ENCODE data around the gene FAM118B. TPM values are rescaled to one million over a fixed set of nuclear protein-coding genes. Genes with fewer than 3 reads are reported as not detected.

FAM118B gene
- total RNA-seq, 2 donors from 2014 or later, result 11.1 to 13.2 TPM

- no peak for DNase-seq
- H3K27ac Mint-ChIP-seq, result peak overlapping the region; percentile 17
- peaks cover 63% of the 10 kb centered on the region for H3K4me1 Mint-ChIP-seq (ENCODE audit: low read depth)
- ATAC-seq (replicated peaks in 1 of 2), result no peak
- peaks cover 0 to 4% of the 10 kb centered on the region in 2 donors for H3K36me3 Mint-ChIP-seq (ENCODE audit: insufficient read depth in 2 of 2)
- no peak overlapping the region for H3K4me3 Mint-ChIP-seq
- H3K27me3 Mint-ChIP-seq (ENCODE audit: low read depth), result no peaks in the 10 kb centered on the region
- no peaks in the 10 kb centered on the region for H3K9me3 Mint-ChIP-seq
These were observed 3.3 kb downstream of the FAM118B start for GRCh38 chr11:126214841-126215240.

- peak overlapping the region in 1 of 2 donors; percentile 49 for H3K4me3 Mint-ChIP-seq
- DNase-seq (no peak), ATAC-seq (replicated peaks in 1 of 2) (peak; percentile 73 to 79)
- peak overlapping the region; percentile 16 for H3K27ac Mint-ChIP-seq
- H3K36me3 Mint-ChIP-seq (ENCODE audit: insufficient read depth in 2 of 2), result no peaks in the 10 kb centered on the region
- H3K9me3 Mint-ChIP-seq, result no peaks in the 10 kb centered on the region
- peaks cover 58% of the 10 kb centered on the region for H3K4me1 Mint-ChIP-seq (ENCODE audit: low read depth)
- H3K27me3 Mint-ChIP-seq (ENCODE audit: low read depth), result no peaks in the 10 kb centered on the region
These were observed 5.1 kb downstream of the FAM118B start for GRCh38 chr11:126216526-126217305.

- Mint-ChIP-seq H3K27ac (no peak overlapping the region), H3K36me3 (ENCODE audit: insufficient read depth in 2 of 2) (no peaks in the 10 kb centered on the region), H3K4me3 (no peak overlapping the region), H3K4me1 (ENCODE audit: low read depth) (peaks cover 51% of the 10 kb centered on the region), H3K9me3 (no peaks in the 10 kb centered on the region), H3K27me3 (ENCODE audit: low read depth) (no peaks in the 10 kb centered on the region)
- ATAC-seq (replicated peaks in 1 of 2), result no peak
- DNase-seq, result no peak
These were observed 5.9 kb downstream of the FAM118B start for GRCh38 chr11:126217491-126217890.

- Mint-ChIP-seq H3K4me1 (ENCODE audit: low read depth) (peaks cover 35% of the 10 kb centered on the region), H3K9me3 (no peaks in the 10 kb centered on the region), H3K27ac (no peak overlapping the region), H3K36me3 (ENCODE audit: insufficient read depth in 2 of 2) (no peaks in the 10 kb centered on the region), H3K27me3 (ENCODE audit: low read depth) (no peaks in the 10 kb centered on the region), H3K4me3 (no peak overlapping the region)
- ATAC-seq (replicated peaks in 1 of 2) (no peak), DNase-seq (no peak)
These were observed 8.0 kb downstream of the FAM118B start for GRCh38 chr11:126219547-126219946.

GRCh38 chr11:126224647-126225294, 13.2 kb downstream of the FAM118B start:
- H3K4me3 Mint-ChIP-seq, result no peak overlapping the region
- peaks cover 6% of the 10 kb centered on the region for H3K4me1 Mint-ChIP-seq (ENCODE audit: low read depth)
- DNase-seq (no peak), ATAC-seq (replicated peaks in 1 of 2) (no peak)
- H3K27ac Mint-ChIP-seq, result no peak overlapping the region
- peaks cover 0 to 4% of the 10 kb centered on the region in 2 donors for H3K9me3 Mint-ChIP-seq
- H3K27me3 Mint-ChIP-seq (ENCODE audit: low read depth), result no peaks in the 10 kb centered on the region
- H3K36me3 Mint-ChIP-seq (ENCODE audit: insufficient read depth in 2 of 2), result peaks cover 0 to 9% of the 10 kb centered on the region in 2 donors

GRCh38 chr11:126225295-126225665, 13.7 kb downstream of the FAM118B start:
- Mint-ChIP-seq H3K27me3 (ENCODE audit: low read depth) (no peaks in the 10 kb centered on the region), H3K9me3 (peaks cover 0 to 4% of the 10 kb centered on the region in 2 donors), H3K4me1 (ENCODE audit: low read depth) (peaks cover 2% of the 10 kb centered on the region), H3K36me3 (ENCODE audit: insufficient read depth in 2 of 2) (peaks cover 0 to 9% of the 10 kb centered on the region in 2 donors), H3K4me3 (no peak overlapping the region), H3K27ac (no peak overlapping the region)
- no peak for DNase-seq
- no peak for ATAC-seq (replicated peaks in 1 of 2)

- Mint-ChIP-seq H3K36me3 (ENCODE audit: insufficient read depth in 2 of 2) (peaks cover 0 to 12% of the 10 kb centered on the region in 2 donors), H3K4me1 (ENCODE audit: low read depth) (no peaks in the 10 kb centered on the region), H3K9me3 (peaks cover 0 to 4% of the 10 kb centered on the region in 2 donors), H3K27ac (no peak overlapping the region), H3K27me3 (ENCODE audit: low read depth) (no peaks in the 10 kb centered on the region), H3K4me3 (no peak overlapping the region)
- DNase-seq (no peak), ATAC-seq (replicated peaks in 1 of 2) (no peak)
These were observed 14.9 kb downstream of the FAM118B start for GRCh38 chr11:126226334-126227084.

GRCh38 chr11:126229858-126230540, 18.4 kb downstream of the FAM118B start:
- ATAC-seq (replicated peaks in 1 of 2), result no peak
- no peaks in the 10 kb centered on the region for H3K27me3 Mint-ChIP-seq (ENCODE audit: low read depth)

GRCh38 chr11:126231725-126232459, 20.3 kb downstream of the FAM118B start:
- no peak for ATAC-seq (replicated peaks in 1 of 2)
- H3K36me3 Mint-ChIP-seq (ENCODE audit: insufficient read depth in 2 of 2), result peaks cover 0 to 5% of the 10 kb centered on the region in 2 donors

More at GRCh38 chr11:126229858-126230540, 18.4 kb downstream of the FAM118B start:
- H3K4me3 Mint-ChIP-seq, result no peak overlapping the region
- peaks cover 0 to 4% of the 10 kb centered on the region in 2 donors for H3K9me3 Mint-ChIP-seq
- H3K27ac Mint-ChIP-seq, result no peak overlapping the region
- peaks cover 0 to 12% of the 10 kb centered on the region in 2 donors for H3K36me3 Mint-ChIP-seq (ENCODE audit: insufficient read depth in 2 of 2)
- H3K4me1 Mint-ChIP-seq (ENCODE audit: low read depth), result no peaks in the 10 kb centered on the region
- DNase-seq, result no peak

GRCh38 chr11:126232683-126233082, 21.1 kb downstream of the FAM118B start:
- no peak overlapping the region for H3K27ac Mint-ChIP-seq
- no peaks in the 10 kb centered on the region for H3K27me3 Mint-ChIP-seq (ENCODE audit: low read depth)
- H3K9me3 Mint-ChIP-seq, result no peaks in the 10 kb centered on the region
- ATAC-seq (replicated peaks in 1 of 2), result no peak
- peaks cover 0 to 5% of the 10 kb centered on the region in 2 donors for H3K36me3 Mint-ChIP-seq (ENCODE audit: insufficient read depth in 2 of 2)
- no peak overlapping the region for H3K4me3 Mint-ChIP-seq
- no peak for DNase-seq
- no peaks in the 10 kb centered on the region for H3K4me1 Mint-ChIP-seq (ENCODE audit: low read depth)

More at GRCh38 chr11:126231725-126232459, 20.3 kb downstream of the FAM118B start:
- DNase-seq, result no peak
- Mint-ChIP-seq H3K27me3 (ENCODE audit: low read depth) (no peaks in the 10 kb centered on the region), H3K4me1 (ENCODE audit: low read depth) (no peaks in the 10 kb centered on the region), H3K4me3 (no peak overlapping the region), H3K27ac (no peak overlapping the region), H3K9me3 (no peaks in the 10 kb centered on the region)

GRCh38 chr11:126233391-126233790, 21.8 kb downstream of the FAM118B start:
- Mint-ChIP-seq H3K4me3 (no peak overlapping the region), H3K27ac (no peak overlapping the region), H3K27me3 (ENCODE audit: low read depth) (no peaks in the 10 kb centered on the region), H3K9me3 (no peaks in the 10 kb centered on the region), H3K36me3 (ENCODE audit: insufficient read depth in 2 of 2) (peaks cover 0 to 9% of the 10 kb centered on the region in 2 donors), H3K4me1 (ENCODE audit: low read depth) (no peaks in the 10 kb centered on the region)
- DNase-seq (no peak), ATAC-seq (replicated peaks in 1 of 2) (peak in 1 of 2 donors; percentile 36)

GRCh38 chr11:126246636-126247035, 35.1 kb downstream of the FAM118B start:
- Mint-ChIP-seq H3K4me1 (ENCODE audit: low read depth) (no peaks in the 10 kb centered on the region), H3K27ac (no peak overlapping the region), H3K4me3 (no peak overlapping the region), H3K27me3 (ENCODE audit: low read depth) (no peaks in the 10 kb centered on the region), H3K9me3 (no peaks in the 10 kb centered on the region), H3K36me3 (ENCODE audit: insufficient read depth in 2 of 2) (peaks cover 0 to 10% of the 10 kb centered on the region in 2 donors)
- ATAC-seq (replicated peaks in 1 of 2) (no peak), DNase-seq (no peak)
